Sciatic nerve (tissue), 2 donors: ENCODE results near the gene LIMA1. TPM values are rescaled to one million over a fixed set of nuclear protein-coding genes. Genes with fewer than 3 reads are reported as not detected.
"Not testable (repeated sequence)": the region's sequence is repeated elsewhere in the genome, so short reads cannot be mapped to it uniquely, and the experiment has no call there.

Source experiments
- ATAC-seq: fragments of 200-7000 bp; cut with Tn5 transposase; one replicate; pipeline ENCODE4 v1.9.1; 2020; ENCODE audit warnings: mild to moderate bottlenecking, moderate library complexity
- DNase-seq: peaks from one replicate; pipeline ENCODE4 v3.0.0-alpha.2; 2020; ENCODE audit warnings: low spot score
- intact Hi-C: fragments of 100-400 bp; cut with DNase I; formaldehyde crosslinking; loops from one replicate; pipeline ENCODE4 v1.14.2; 2022
- total RNA-seq: library from RNA; stranded (reverse); fragmentation: NEBNext Ultra II Directional; extraction: Animal tissue kit (Norgen Biotek cat#: 25700); gene quantifications from one replicate; pipeline ENCODE4 v1.2.1, GENCODE V29; 2021
- donor health status: DM: no; HTN: no; CAD: no.
- donor health status: DM: no; HTN: no; CAD: no.

The LIMA1 gene
- total RNA-seq, 1 donor from 2014 or later = 142 TPM

GRCh38 chr12:50230217-50230616 is 53.1 kb downstream of the LIMA1 start:
- DNase-seq (no peak), ATAC-seq (no peak)
- intact Hi-C loops = no loop called here

GRCh38 chr12:50224026-50224692 is 59.2 kb downstream of the LIMA1 start:
- intact Hi-C loops = no loop called here
- no peak for DNase-seq
- ATAC-seq = no peak

GRCh38 chr12:50222275-50222783 is 61.0 kb downstream of the LIMA1 start:
- intact Hi-C loops = no loop called here
- DNase-seq (peak; percentile 74), ATAC-seq (peak; percentile 93)

- intact Hi-C loops = no loop called here
- DNase-seq = no peak
- ATAC-seq = peak; percentile 79
These were observed 61.9 kb downstream of the LIMA1 start for GRCh38 chr12:50221228-50222008.

GRCh38 chr12:50220363-50220995 is 62.8 kb downstream of the LIMA1 start:
- intact Hi-C loops = no loop called here
- DNase-seq (no peak), ATAC-seq (peak; percentile 63)

GRCh38 chr12:50219544-50219943 is 63.8 kb downstream of the LIMA1 start:
- intact Hi-C loops = no loop called here
- DNase-seq (no peak), ATAC-seq (no peak)

- DNase-seq, ATAC-seq, intact Hi-C loops: not testable (repeated sequence)
These were observed 64.3 kb downstream of the LIMA1 start for GRCh38 chr12:50219001-50219400.

- intact Hi-C loops = no loop called here
- no peak for DNase-seq
- no peak for ATAC-seq
These were observed 64.9 kb downstream of the LIMA1 start for GRCh38 chr12:50218386-50218785.

- ATAC-seq (no peak), DNase-seq (no peak)
- intact Hi-C loops = no loop called here
These were observed 66.1 kb downstream of the LIMA1 start for GRCh38 chr12:50217202-50217601.

GRCh38 chr12:50215033-50215432 is 68.3 kb downstream of the LIMA1 start:
- no peak for ATAC-seq
- intact Hi-C loops = no loop called here
- DNase-seq = no peak

- no peak for ATAC-seq
- intact Hi-C loops = no loop called here
- DNase-seq = no peak
These were observed 69.3 kb downstream of the LIMA1 start for GRCh38 chr12:50214018-50214417.

GRCh38 chr12:50213439-50213838 is 69.9 kb downstream of the LIMA1 start:
- ATAC-seq = no peak
- intact Hi-C loops = no loop called here

GRCh38 chr12:50212071-50212467 is 71.3 kb downstream of the LIMA1 start:
- intact Hi-C loops = no loop called here
- no peak for DNase-seq
- ATAC-seq = no peak

More at GRCh38 chr12:50213439-50213838, 69.9 kb downstream of the LIMA1 start:
- no peak for DNase-seq

- no peak for DNase-seq
- intact Hi-C loops = no loop called here
- ATAC-seq = peak; percentile 70
These were observed 71.8 kb downstream of the LIMA1 start for GRCh38 chr12:50211392-50212070.

GRCh38 chr12:50207424-50207823 is 75.9 kb downstream of the LIMA1 start:
- intact Hi-C loops = no loop called here
- DNase-seq (no peak), ATAC-seq (no peak)

- DNase-seq (no peak), ATAC-seq (no peak)
- intact Hi-C loops = no loop called here
These were observed 77.7 kb downstream of the LIMA1 start for GRCh38 chr12:50205648-50206047.

- ATAC-seq (no peak), DNase-seq (no peak)
- intact Hi-C loops = no loop called here
These were observed 79.6 kb downstream of the LIMA1 start for GRCh38 chr12:50203691-50204090.

GRCh38 chr12:50201987-50202521 is 81.3 kb downstream of the LIMA1 start:
- no peak for ATAC-seq
- intact Hi-C loops = no loop called here

More at GRCh38 chr12:50201987-50202521, 81.3 kb downstream of the LIMA1 start:
- no peak for DNase-seq
